HG03135 (cell line): ENCODE measurements around the gene HSCB.
"Not testable (repeated sequence)": the region's sequence is repeated elsewhere in the genome, so short reads cannot be mapped to it uniquely, and the experiment has no call there.

Experiments used
- ATAC-seq: cut with Tn5 transposase; IDR thresholded peaks from one replicate; pipeline ENCODE4 v1.9.1; 2021; ENCODE audit warnings: mild to moderate bottlenecking, moderate library complexity; ENCODE audit not compliant: unreplicated experiment

HSCB gene

GRCh38 chr22:28788601-28789000 is 46.8 kb downstream of the HSCB start:
- ATAC-seq, result no peak

GRCh38 chr22:28791124-28791523 is 49.3 kb downstream of the HSCB start:
- ATAC-seq, result no peak

GRCh38 chr22:28791841-28792490 is 50.1 kb downstream of the HSCB start:
- ATAC-seq, result peak; percentile 75

GRCh38 chr22:28792491-28793383 is 50.9 kb downstream of the HSCB start:
- peak; percentile 40 for ATAC-seq

- no peak for ATAC-seq
Measured at GRCh38 chr22:28793976-28794584, 52.2 kb downstream of the HSCB start.

- ATAC-seq, result no peak
Measured at GRCh38 chr22:28795071-28795693, 53.3 kb downstream of the HSCB start.

- no peak for ATAC-seq
Measured at GRCh38 chr22:28795932-28796856, 54.4 kb downstream of the HSCB start.

- no peak for ATAC-seq
Measured at GRCh38 chr22:28798810-28799605, 57.2 kb downstream of the HSCB start.

- peak; percentile 25 for ATAC-seq
Measured at GRCh38 chr22:28799606-28800307, 57.9 kb downstream of the HSCB start.

GRCh38 chr22:28800308-28801041 is 58.6 kb downstream of the HSCB start, which contains the start of gene XBP1:
Gene XBP1, minus strand, starts transcription at chr22:28800569.
- ATAC-seq, result peak; percentile 78

GRCh38 chr22:28801845-28802594 is 60.2 kb downstream of the HSCB start:
- ATAC-seq, result no peak

GRCh38 chr22:28802595-28803123 is 60.8 kb downstream of the HSCB start:
- no peak for ATAC-seq

GRCh38 chr22:28805426-28805825 is 63.6 kb downstream of the HSCB start:
- ATAC-seq, result not testable (repeated sequence)
